Right lobe of liver (tissue), 6 donors: ENCODE results near the gene CPTP. TPM values are rescaled to one million over a fixed set of nuclear protein-coding genes. Genes with fewer than 3 reads are reported as not detected.

Source experiments
- ATAC-seq, 4 donors: fragments of 200-7000 bp; cut with Tn5 transposase; one replicate each; pipeline ENCODE4 v1.9.1; 2020; ENCODE audit warnings: mild to moderate bottlenecking in 4 of 4, moderate library complexity in 4 of 4
- DNase-seq, 3 donors: peaks; one replicate each; pipeline ENCODE4 v3.0.0-alpha.2; 2020
- H3K27ac ChIP-seq, 3 donors: fragments of 200-600 bp; one replicate each; pipeline ENCODE4 v1.8.0; 2022
- H3K27me3 ChIP-seq, 2 donors: fragments of 200-600 bp; one replicate each; pipeline ENCODE4 v1.8.0; 2022
- H3K36me3 ChIP-seq, 4 donors: fragments of 200-600 bp; sonication (generic) in 1 of 4; one replicate each; pipeline versions ENCODE4 v1.5.1 to v1.8.0; 2017 to 2022; ENCODE audit warnings: control low read depth in 1 of 4
- H3K4me1 ChIP-seq, 4 donors: fragments of 200-600 bp; sonication (generic) in 1 of 4; one replicate each; pipeline versions ENCODE4 v1.5.1 to v1.8.0; 2017 to 2022; ENCODE audit warnings: control low read depth in 1 of 4
- H3K4me3 ChIP-seq, 3 donors: fragments of 200-600 bp; one replicate each; pipeline ENCODE4 v1.8.0; 2022
- H3K9me3 ChIP-seq, 4 donors: fragments of 200-600 bp; sonication (generic) in 1 of 4; one replicate each; pipeline versions ENCODE4 v1.5.1 to v1.8.0; 2017 to 2022; ENCODE audit warnings: control low read depth in 1 of 4
- CTCF ChIP-seq, 4 donors: fragments of 200-600 bp in 3 of 4; fragments of 450-650 bp in 1 of 4; IDR thresholded peaks; one replicate each; pipeline versions ENCODE4 v1.5.1 to v1.8.0; 2016 to 2022; ENCODE audit warnings: antibody characterized with exemption in 4 of 4, mild to moderate bottlenecking in 2 of 4
- POLR2A ChIP-seq: fragments of 450-650 bp; IDR thresholded peaks from one replicate; pipeline ENCODE4 v1.6.1; 2017; ENCODE audit warnings: antibody characterized with exemption, mild to moderate bottlenecking
- WGBS: methylation state at CpG from one replicate; pipeline ENCODE4 v1.1.6; 2018; ENCODE audit warnings: low coverage, low lambda C conversion rate; ENCODE audit not compliant: insufficient coverage; ENCODE audit errors: missing lambda C conversion rate; 5-methylcytosine and 5-hydroxymethylcytosine counted together
- intact Hi-C, 2 donors: fragments of 100-400 bp; cut with DNase I; formaldehyde crosslinking; loops; one replicate each; pipeline versions ENCODE4 v1.11.2 to v1.14.1; 2022
- total RNA-seq, 6 experiments: library from RNA; depleted of rRNA in 2 of 6; stranded (reverse); fragments of >200 nt in 2 of 6; fragmentation: NEBNext Ultra II Directional in 3 of 6; extraction: Animal tissue kit (Norgen Biotek cat#: 25700) in 3 of 6; gene quantifications; one replicate each; pipeline versions ENCODE4 v1.1.0 to v1.2.4, GENCODE V29; 2016 to 2023
- donor health status: DM: no; HTN: yes; CAD: no.
- donor health status: DM: no; HTN: no; CAD: no.
- donor health status: DM: no; HTN: no; CAD: no.
- donor health status: DM: no; HTN: yes; CAD: no.
- donor health status: DM: no; HTN: yes; CAD: no.

CPTP gene
- total RNA-seq, 6 experiments from 2014 or later: 26.9 to 57.7 (median 33.1) TPM

- H3K9me3 ChIP-seq: no peaks in the 10 kb centered on the region
- ATAC-seq (no peak), DNase-seq (no peak)
- peaks cover 0 to 14% (median 3%) of the 10 kb centered on the region in 4 donors for H3K4me1 ChIP-seq
- WGBS: 29% methylated on average over 2 of the region's 15 CpGs
- no peaks in the 10 kb centered on the region for H3K27me3 ChIP-seq
- H3K36me3 ChIP-seq: peaks cover 0 to 17% (median 4%) of the 10 kb centered on the region in 4 donors
- TF ChIP-seq POLR2A (no peak), CTCF (IDR thresholded peaks at IDR 0.05) (no peak)
- H3K27ac ChIP-seq: no peak overlapping the region
- intact Hi-C loops: no loop called here
- H3K4me3 ChIP-seq: no peak overlapping the region
Observed at GRCh38 chr1:1330366-1331067, 5.9 kb downstream of the CPTP start.

- no peaks in the 10 kb centered on the region for H3K9me3 ChIP-seq
- WGBS: no CpG with 5 or more reads among the region's 41 CpGs
- intact Hi-C loops: no loop called here
- no peak within 1 kb of the TSS for H3K4me3 ChIP-seq
- DNase-seq (no peak), ATAC-seq (no peak)
- peaks cover 0 to 6% (median 3%) of the 10 kb centered on the region in 4 donors for H3K4me1 ChIP-seq
- peaks cover 0 to 17% (median 4%) of the 10 kb centered on the region in 4 donors for H3K36me3 ChIP-seq
- no peak for TF ChIP-seq CTCF (IDR thresholded peaks at IDR 0.05)
- no peak for TF ChIP-seq POLR2A
- H3K27me3 ChIP-seq: no peaks in the 10 kb centered on the region
- no peak within 1 kb of the TSS for H3K27ac ChIP-seq
Observed at GRCh38 chr1:1331068-1331965, 6.7 kb downstream of the CPTP start, which contains the start of gene TAS1R3. TAS1R3 (plus strand) TSS chr1:1331280; CDS start chr1:1331346, 66 bp downstream.

GRCh38 chr1:1332031-1332755 lies 7.6 kb downstream of the CPTP start:
- Histone ChIP-seq H3K4me1 (peaks cover 0 to 5% (median 0%) of the 10 kb centered on the region in 4 donors), H3K27ac (no peak overlapping the region), H3K4me3 (no peak overlapping the region), H3K27me3 (no peaks in the 10 kb centered on the region), H3K36me3 (peaks cover 0 to 11% (median 2%) of the 10 kb centered on the region in 4 donors), H3K9me3 (no peaks in the 10 kb centered on the region)
- no peak for TF ChIP-seq CTCF (IDR thresholded peaks at IDR 0.05)
- no peak for TF ChIP-seq POLR2A
- ATAC-seq (peak; percentile 10 to 48 (median 16)), DNase-seq (peak in 2 of 3 donors; percentile 58 to 69)
- intact Hi-C loops: no loop called here
- 87% methylated on average over 7 of the region's 57 CpGs for WGBS

- no peak overlapping the region for H3K4me3 ChIP-seq
- H3K36me3 ChIP-seq: peaks cover 0 to 3% (median 2%) of the 10 kb centered on the region in 4 donors
- H3K27me3 ChIP-seq: no peaks in the 10 kb centered on the region
- intact Hi-C loops: no loop called here
- ATAC-seq (peak; percentile 42 to 61 (median 56)), DNase-seq (peak in 2 of 3 donors; percentile 75 to 80)
- H3K4me1 ChIP-seq: peaks cover 0 to 5% (median 0%) of the 10 kb centered on the region in 4 donors
- H3K27ac ChIP-seq: no peak overlapping the region
- WGBS: 24% methylated on average over 11 of the region's 48 CpGs
- no peaks in the 10 kb centered on the region for H3K9me3 ChIP-seq
- TF ChIP-seq POLR2A (peak; percentile 30), CTCF (IDR thresholded peaks at IDR 0.05) (no peak)
Observed at GRCh38 chr1:1332774-1333480, 8.3 kb downstream of the CPTP start.
